Hippocampal formation (tissue), 2 donors: Measurements from ENCODE around the gene FKBP8.

ENCODE experiments used
- DNase-seq, 2 donors: peaks; one replicate each; lab custom pipeline; 2025; lab: John Stamatoyannopoulos, UW

FKBP8 gene

DNA sequence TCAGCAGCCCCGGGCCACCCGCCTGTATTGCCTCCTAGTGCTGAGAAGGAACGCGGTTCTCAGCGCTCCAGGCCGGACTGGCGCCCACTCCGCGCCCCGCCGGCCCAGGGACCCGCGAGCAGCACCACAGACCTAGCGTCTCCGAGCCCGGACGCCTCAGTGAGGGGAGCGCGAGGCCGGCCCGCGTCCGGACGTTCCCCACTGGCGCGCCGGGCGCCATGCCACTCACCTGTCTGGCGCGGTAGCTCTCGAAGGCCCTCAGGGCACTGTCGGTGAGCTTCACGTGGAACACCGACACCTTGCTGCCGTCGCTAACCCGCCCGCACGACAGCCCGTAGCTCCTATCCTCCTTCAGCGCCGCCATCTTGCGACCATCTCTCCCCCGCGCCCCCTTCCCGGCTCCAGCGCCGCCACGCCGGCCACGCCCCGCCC is 21.7 kb downstream of the FKBP8 start, which contains the start of gene ELL:
TSS of gene ELL (minus strand) at position 379 of the 432 bp plus-strand sequence. CDS start at position 364, 15 bp downstream.
- DNase-seq, result no peak

DNA sequence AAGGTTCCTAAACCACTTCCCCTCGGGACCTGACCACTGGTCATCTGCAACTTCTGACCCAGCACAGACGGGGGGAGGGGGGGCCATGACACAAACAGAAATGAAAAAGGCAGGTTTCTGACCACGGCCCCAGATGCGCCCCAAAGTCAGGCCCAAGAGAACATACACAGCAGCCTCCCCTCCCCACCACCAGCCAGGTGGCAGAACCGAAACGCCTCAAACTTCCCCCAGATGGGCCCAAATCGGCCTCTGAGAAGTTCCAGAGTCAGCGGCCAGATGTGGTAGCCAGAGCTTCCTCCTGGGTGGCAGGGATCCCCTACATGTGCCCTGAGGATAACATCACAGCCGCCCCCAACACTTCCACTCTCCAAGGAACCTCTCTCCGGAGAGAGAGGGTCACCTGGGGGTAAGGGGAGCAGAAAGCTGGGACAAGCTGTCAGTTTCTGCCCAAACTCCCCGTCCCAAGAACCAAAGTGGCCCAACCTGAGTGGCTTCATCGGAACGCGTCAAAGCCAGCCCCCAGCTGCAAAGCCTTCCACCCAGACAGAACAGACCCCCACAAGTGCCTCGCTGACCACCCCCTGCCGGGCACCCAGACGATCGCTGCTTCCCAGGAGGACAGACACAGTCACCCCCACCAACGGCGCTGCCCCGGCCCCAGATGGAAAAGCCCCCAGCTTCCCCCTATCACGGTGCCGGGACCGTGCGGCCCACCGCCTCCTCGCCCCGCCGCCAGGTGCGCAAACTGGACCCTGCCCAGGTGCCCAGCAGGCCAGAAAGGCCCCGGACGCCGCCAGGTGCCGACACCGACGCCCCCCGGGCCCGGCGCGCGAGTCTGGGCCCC is 22.3 kb downstream of the FKBP8 start:
- DNase-seq, result peak; percentile 8 to 12

DNA sequence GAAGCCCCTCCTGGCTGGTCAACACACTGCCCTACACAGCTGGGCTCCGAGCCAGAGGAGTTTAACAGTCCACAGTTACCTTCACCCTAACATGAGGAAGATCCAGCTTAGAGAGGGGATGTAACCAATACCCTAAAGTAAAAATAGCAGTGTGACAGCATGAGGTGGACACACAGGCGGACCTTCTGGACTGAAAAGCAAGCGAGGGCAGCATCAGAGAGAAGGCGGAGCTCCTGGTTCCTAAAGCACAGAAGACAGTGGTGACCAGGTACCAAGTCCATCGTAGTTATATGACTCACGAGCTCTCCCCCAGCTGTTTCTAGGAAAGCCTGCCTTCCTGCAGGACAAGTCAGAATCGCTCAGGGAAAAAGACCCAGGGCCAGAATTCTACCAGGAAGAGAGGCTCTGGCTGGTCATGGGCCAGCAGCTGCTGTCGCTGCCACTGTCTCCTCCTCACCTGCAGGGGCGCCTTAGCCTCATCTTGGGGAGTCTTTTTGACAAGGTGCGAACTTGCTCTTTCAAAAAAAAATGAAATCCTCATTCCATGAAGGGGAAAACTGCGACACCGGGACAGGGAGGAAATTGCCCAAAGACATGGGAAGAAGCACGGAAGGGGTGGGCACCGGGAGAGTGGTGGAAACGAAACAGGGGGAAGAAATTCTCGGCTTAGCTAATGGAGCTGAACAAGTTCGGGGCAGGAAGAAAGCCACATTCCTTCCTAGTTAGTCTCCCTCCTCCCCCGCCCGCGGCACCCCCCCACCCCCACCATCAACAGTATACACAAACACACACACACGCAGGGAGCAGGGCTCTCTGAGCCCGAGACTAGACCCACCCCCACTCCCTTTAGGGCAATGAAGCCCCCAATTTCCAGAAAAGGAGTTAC is 23.2 kb downstream of the FKBP8 start:
- DNase-seq, result peak in 1 of 2 donors; percentile 9

DNA sequence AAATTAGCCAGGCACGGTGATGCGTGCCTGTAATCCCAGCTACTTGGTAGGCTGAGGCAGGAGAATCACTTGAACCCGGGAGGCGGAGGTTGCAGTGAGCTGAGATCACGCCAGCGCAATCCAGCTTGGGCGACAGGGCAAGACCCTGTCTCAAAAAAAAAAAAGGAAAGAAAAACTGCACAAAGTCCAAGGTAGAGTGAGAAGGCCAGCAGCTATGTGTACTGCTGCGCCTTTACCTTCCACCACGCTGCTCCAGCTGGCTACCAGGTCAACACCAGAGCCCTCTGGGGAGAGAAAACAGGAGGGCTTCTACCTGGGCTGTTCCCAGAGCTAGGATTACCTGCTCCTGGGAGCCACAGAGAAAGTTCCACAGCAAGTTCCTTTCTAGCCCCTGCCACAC is 24.7 kb downstream of the FKBP8 start:
- DNase-seq, result no peak

DNA sequence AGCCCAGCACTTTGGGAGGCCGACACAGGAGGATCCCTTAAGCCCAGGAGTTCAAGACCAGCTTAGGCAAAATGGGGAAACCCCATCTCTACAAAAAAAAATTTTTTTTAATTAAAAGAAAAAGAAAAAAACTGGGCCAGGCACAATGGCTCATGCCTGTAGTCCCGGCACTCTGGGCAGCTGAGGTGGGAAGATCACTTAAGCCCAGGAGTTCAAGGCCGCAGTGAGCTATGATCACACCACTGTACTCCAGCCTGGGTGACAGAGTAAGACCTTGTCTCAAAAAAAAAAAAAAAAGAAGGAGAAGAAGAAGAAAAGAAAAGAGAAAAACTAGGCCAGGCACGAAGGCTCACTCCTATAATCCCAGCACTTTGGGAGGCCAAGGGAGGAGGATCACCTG is 25.8 kb downstream of the FKBP8 start:
- no peak for DNase-seq

DNA sequence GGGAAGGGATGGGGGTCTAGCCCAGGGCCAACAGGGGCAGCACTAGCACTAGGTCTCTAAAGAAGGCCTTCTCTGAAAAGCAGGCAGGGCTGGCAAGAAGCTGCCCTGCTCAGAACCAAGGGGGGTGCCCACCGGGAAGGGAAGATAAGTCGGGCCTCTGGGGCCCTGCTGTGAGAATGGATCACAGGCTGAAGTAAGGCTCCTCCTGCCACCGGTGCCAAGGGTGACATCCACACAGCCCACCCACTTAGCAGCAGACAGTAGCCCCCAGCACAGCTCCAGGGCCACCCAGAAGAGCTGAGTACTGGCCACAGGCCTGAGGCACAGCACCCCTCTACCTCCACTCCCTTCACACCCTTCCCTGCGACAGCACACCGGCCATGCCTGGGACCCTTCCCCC is 27.4 kb downstream of the FKBP8 start:
- DNase-seq, result no peak

DNA sequence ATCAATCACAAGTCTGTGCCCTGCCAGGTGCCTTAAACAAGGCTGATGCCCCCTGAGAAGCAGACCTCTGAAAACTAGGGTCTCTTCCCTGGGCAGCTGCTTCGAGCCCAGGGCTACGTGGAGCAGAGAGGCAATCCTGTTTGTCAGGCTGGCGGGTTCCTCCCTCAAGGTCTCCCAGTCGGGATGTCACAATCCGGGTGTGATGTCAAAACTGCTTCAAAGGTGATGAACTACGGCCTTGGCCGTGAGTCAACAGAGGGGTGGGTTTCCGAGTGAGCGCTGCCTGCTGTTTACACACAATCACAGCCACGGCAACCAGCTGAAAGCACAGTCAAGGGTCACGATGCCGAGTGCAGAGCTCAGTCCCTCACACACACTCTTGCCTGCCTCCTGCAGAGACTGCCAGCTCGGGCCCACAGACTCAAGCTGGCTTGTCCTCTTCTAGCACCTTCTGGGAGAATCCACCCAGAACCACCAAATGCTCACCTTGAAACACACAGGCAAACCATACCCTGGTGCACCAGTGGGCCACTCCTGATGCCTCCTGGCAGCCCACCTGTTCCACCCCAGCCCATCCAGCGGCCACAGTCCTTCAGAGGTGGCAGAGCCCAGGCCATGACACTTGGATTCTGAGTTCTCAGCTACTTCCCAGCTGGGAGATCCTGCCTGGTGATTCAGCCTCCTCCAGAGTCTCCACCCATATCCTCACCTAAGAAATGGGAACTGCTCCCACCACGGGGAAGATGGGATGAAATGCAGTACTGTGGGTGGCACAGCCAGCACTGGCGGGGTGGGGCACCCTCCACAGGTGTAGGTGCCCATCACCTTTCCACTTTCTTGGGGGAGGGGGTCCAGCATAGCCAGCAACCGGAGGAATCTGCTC is 28.3 kb downstream of the FKBP8 start:
- no peak for DNase-seq

DNA sequence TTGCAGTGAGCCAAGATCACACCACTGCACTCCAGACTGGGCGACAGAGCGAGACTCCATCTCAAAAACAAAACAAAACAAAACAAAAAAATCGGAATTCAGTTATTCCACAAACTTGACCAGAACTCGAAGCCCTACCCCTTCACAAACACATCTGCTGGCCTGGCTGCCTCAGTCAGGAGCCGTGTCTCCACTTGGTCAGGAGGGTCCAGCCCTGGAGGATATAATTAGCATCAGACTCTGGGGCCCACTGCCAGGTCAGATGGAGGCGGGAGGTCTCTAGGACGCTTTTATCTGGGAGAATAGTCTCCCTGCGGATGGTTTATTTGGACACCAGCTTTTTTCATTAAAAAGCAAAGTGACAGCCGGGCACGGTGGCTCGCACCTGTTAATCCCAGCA is 29.5 kb downstream of the FKBP8 start:
- no peak for DNase-seq

DNA sequence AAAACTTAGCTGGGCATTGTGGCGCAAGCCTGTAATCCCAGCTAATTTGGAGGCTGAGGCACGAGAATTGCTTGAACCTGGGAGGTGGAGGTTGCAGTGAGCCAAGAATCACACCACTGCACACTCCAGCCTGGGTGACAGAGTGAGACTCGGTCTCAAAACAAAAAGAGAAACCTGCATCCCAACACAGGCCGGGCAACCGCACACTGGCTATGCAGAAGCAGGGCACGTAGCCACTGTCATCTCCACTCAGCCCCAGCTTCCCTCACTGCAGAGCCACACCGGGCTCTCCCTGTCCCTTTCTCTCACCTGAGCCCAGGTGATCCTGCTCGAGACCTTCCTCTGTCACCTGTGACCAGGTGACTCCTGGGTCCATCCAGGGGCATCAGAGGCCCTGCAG is 33.2 kb downstream of the FKBP8 start:
- no peak for DNase-seq

DNA sequence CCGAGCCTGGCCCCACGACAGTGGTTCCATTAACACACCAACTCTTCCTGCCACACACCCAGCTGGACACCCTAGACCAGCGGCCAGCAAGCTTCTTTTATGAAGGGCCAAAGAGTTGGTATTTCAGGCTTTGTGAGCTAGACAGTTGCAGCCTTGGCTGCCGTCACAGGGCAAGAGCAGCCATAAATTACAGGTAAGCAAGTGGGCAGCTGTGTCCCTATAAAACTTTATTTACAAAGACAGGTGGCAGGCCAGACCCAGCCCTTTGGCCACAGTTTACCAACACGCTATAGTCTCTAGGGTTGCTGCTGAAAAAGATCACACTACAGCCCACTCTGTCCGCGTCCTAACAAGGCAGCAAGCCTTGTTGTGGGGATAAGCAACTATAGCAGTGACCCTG is 34.8 kb downstream of the FKBP8 start:
- no peak for DNase-seq

DNA sequence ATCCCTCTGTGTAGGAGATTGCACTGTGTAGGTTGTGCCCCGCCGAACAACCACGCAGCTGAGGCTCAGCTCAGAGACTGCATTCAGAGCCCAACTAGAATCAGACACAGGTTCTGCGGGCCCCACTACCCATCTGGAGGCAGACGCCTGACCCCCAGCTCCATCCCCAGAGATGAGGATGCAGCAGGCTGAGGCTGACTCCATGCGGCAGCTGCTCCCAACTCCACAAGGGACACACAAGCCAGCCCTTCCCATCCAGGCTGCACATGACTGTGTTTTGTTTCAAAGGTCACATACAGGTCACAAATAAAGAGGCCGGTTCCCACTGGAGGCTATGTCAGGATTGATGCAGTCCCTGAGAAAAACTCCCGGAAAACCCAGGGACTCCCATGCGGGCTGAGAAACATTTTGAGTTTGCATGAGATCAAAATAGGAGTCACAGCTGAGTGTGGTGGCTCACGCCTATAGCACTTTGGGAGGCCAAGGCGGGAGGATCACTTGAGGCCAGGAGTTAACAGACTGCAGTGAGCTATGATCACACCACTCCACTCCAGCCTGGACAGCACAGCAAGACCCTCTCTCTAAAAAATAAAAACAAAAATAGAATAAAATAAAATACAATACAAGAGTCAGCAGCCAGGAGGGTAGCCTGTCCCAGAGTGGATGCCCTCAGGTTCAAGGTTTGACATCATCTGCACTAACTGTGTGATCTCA is 35.5 kb downstream of the FKBP8 start:
- no peak for DNase-seq

DNA sequence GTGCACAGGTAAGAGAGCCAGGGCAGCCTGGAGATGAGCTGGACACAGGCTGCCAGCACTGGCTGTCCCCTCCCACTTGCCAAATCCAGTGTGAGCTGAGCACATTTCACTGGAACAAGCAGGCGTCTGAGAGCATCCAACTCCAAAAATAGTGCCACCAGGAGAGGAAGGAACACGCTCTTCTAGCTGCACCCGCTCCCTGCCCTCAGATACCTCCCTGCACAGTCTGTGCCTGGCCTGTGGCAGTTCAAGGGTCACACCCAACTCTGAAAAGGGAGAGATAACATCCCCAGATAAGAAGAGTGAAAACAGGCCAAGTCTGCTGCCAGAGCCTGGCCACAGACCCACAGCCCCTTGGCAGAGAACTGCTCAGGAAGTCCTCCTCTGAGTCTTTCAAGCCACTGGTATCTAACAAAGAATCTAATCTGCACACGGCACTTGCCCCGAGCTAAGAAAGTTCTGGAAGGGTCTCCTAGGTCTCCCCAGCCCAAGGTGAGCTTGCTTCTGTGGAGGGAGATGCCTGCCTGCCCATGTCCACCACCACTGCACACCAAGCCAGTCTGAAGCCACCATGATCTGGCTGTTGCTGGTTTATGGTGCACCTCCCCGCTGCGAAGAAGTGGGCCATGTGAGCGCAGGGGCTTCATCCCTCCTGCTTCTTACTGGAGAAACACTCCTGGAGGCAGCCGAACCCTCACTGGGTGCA is 36.2 kb downstream of the FKBP8 start:
- DNase-seq, result no peak

DNA sequence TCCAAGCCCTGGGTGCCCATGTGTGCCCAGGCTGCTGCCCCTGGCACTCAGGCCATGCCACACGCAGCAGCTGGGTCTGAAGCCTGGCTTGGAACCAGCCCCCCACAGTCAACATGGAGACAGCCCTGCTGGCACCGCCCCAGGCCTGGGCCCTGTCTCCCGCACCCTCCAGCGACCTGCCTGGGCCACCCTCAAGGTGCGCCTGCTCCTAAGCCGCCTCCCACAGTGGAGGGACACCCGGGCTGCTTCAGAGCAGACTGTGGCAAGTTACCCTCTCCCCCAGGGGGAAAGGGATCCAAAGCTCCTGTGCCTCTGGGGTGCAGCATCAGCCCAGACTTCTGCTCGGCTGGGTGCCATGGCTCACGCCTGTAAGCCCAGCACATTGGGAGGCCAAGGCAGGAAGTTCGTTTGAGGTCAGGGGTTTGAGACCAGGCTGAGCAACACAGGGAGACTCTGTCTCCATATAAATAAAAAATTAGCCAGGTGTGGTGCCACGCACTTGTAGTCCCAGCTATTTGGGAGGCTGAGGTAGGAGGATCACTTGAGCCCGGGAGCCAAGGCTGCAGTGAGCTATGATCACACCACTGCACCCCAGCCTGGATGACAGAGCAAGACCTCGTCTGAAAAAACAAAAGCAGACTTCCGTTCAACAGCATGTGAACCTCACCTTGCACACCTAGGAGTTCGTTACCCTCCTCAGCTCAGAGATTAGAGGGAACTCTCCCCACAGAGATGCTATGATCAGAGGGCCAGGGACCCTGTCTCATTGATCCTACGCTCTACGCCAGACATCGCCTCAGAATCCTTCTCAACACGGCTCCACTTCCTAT is 37.1 kb downstream of the FKBP8 start:
- DNase-seq, result no peak

DNA sequence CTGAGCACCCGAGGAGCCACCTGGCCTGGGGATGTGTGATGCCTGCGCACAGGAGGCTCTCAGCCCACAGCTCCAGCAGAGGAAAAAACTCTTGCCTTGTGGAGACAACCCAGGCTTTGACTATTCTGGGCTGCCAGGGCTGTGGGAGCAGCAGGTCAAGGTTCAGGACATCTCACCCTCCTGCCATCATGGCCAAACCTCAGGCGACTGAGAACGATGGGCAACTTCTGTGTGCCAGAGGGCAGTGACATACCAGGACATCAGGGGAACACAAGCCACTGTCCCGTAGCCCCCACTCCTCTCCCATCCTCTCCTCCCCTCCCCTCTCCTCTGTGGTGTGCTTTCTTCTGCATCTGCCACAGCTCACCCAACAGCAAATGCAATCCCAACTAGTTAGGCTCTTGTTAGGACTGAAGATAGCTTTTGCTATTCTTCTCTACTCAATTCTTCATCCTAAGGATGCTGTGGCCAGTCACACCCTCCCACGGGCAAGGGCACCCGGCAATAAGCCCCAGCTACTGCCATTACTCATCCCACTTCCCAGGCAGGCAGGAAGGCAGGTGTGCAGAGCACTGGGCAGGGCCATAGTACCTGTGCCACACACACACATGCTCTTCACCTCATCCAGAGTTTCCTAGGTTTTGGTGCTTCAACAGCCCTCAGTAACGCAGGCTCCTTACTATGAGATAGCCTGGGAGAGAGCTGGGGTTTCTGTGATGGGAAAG is 38.3 kb downstream of the FKBP8 start:
- no peak for DNase-seq

DNA sequence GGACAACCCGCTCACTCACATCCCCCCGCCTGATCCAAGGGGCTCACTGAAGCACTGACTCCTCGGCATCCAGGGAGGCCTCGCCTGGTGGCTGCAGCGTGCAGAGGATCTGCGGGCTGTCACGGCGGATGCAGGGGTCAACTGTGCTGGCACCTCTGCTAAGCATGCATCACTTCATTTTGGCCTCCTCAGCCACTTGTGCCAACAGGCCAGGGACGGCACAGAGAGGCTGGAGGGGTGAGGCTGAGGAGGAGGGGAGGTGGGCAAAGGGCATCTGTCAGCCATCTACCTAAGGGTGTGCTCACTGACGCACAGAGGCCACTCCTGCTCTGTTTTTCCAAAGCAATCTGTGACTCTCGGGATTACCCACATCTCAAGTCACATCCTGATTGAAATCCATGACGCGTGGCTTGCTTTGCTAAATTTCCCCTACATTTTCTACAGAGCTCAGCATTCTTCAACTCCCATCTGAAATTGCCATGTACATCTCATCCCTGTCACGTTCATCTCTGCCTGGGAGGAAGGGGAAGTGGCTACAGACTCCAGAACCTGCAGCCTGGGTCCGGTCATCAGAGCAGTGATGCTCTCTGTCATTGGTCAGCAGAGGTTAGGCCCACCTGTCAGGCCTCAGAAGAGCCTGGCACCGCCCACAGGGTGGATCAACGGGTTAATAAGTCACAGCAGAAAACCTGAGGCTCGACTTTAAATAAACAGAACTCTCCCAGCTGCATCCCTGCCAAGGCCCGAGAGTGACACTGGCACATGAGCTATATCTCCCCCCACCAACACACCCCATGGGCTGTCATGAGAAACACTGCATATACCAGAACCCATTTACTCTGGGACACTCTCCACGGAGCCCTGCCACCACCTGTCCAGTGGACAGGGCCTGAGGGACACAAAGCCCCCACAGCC is 39.1 kb downstream of the FKBP8 start:
- DNase-seq, result no peak

DNA sequence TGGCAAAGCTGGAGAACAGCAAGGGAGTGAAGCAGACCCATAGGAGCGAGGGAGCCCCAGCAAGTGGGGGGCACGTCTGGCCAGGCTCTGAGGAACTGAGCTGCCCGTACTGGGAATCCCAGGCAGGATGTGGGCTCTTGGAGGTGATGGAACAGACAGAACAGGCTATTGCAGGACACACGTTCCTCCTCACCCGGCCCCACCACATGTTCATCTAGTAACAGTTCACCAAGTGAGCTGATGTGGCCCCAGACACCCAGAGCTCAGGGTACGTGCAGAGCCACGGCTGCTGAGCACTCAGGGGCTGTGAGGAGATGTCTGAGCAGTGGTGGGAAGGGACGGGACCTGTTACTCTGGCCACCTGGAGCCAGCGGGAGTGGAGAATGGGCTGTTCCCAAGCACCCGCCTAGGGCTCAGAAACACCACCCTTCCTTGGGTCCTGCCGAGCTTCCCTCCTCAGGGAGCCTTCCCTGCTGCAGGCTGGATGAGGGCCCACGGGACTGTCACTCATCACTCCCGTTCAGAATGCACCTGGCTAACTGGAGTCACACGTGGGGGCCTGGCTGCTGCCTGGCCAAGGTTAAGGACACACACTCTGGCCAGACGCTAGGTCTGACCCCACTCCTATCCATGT is 39.9 kb downstream of the FKBP8 start:
- DNase-seq, result no peak

DNA sequence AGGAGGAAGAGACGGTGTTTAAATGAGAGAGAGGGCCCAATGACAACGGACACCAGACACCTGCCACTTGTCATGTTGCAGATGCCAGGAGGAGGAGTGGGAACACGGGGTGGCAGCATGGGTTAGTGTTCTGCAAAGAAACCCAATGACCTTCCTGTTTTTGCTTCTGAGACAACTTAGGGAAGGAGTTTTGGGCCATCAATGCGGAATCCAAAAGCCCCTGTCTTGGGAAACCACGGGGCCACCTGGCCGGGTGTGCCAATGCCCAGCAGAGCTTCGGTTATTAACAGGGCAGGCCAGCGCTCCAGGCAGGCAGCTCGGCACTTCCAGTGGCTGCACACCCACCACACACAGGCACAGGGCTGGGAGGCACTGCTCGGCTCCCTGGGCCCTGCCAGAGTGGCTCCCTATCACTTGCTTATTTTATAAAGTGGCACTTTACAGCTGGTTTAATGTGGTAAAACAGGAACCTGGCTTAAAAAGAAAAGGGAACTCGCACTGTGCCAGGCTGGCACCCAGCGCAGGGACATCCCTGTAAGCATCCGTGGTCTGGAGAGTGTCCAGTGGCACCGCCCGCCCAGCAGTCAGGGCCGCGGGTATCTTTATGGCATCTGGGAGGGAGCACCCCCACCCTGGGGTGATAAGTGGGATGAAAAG is 40.6 kb downstream of the FKBP8 start:
- DNase-seq, result peak; percentile 7 to 9
